SU-DHL-6 (cell line): ENCODE measurements around the gene TMEM41A.

Source experiments
- H2AFZ ChIP-seq: fragments of 200-600 bp; sonication (generic); 2 replicates; pipeline ENCODE4 v1.6.1; 2014; ENCODE audit warnings: low read depth, mild to moderate bottlenecking, moderate library complexity, mixed read lengths, antibody characterized with exemption, low read length; ENCODE audit not compliant: severe bottlenecking
- H3F3A ChIP-seq: fragments of 200-600 bp; shearing (Covaris generic); 2 replicates; pipeline ENCODE4 v1.6.0; 2016; ENCODE audit warnings: antibody characterized with exemption, mild to moderate bottlenecking; ENCODE audit not compliant: insufficient read depth
- H3K27ac ChIP-seq: fragments of 200-600 bp; sonication (generic); 2 replicates; pipeline ENCODE4 v1.5.1; 2016; ENCODE audit warnings: low read depth, mild to moderate bottlenecking, low read length, moderate library complexity, mixed read lengths
- H3K27me3 ChIP-seq: fragments of 200-600 bp; sonication (generic), shearing (Covaris generic); 2 replicates; pipeline ENCODE4 v1.6.0; 2014; ENCODE audit warnings: mild to moderate bottlenecking, low read length
- H3K36me3 ChIP-seq: fragments of 200-600 bp; sonication (generic); 2 replicates; pipeline ENCODE4 v1.6.1; 2014; ENCODE audit warnings: mild to moderate bottlenecking, low read length, mixed read lengths
- H3K4me2 ChIP-seq: fragments of 300-600, 200-600 bp; shearing (Covaris generic), sonication (generic); 2 replicates; pipeline ENCODE4 v1.6.0; 2014; ENCODE audit warnings: low read length, low read depth, mild to moderate bottlenecking; ENCODE audit not compliant: poor library complexity, severe bottlenecking
- H3K4me3 ChIP-seq: fragments of 200-600 bp; sonication (generic); 2 replicates; pipeline ENCODE4 v1.5.1; 2014; ENCODE audit warnings: antibody characterized with exemption, low read length, mild to moderate bottlenecking, mixed read lengths; ENCODE audit not compliant: insufficient read depth, poor library complexity, severe bottlenecking
- H3K79me2 ChIP-seq: fragments of 200-600 bp; sonication (generic); 2 replicates; pipeline ENCODE4 v1.6.1; 2014; ENCODE audit warnings: mild to moderate bottlenecking, low read length, moderate library complexity; ENCODE audit not compliant: insufficient read depth
- H3K9ac ChIP-seq: fragments of 200-600 bp; sonication (generic); 2 replicates; pipeline ENCODE4 v1.7.0; 2014; ENCODE audit warnings: mild to moderate bottlenecking, low read length
- H3K9me2 ChIP-seq: fragments of 200-600 bp; sonication (generic); replicated peaks from 2 replicates; pipeline ENCODE4 v1.6.1; 2014; ENCODE audit warnings: low read length; ENCODE audit not compliant: insufficient read depth
- H3K9me3 ChIP-seq: fragments of 200-600 bp; sonication (generic); 2 replicates; pipeline ENCODE4 v1.6.1; 2014; ENCODE audit warnings: low read length, mixed read lengths; ENCODE audit not compliant: insufficient read depth
- H4K20me1 ChIP-seq: fragments of 200-600 bp; sonication (generic); 2 replicates; pipeline ENCODE4 v1.6.1; 2014; ENCODE audit warnings: low read depth, mild to moderate bottlenecking, antibody characterized with exemption, low read length, moderate library complexity, mixed read lengths
- CTCF ChIP-seq: fragments of 200-600 bp; sonication (generic); IDR thresholded peaks from one replicate; pipeline ENCODE4 v1.5.1; 2017; ENCODE audit warnings: antibody characterized with exemption, mild to moderate bottlenecking, low read length, moderate library complexity; ENCODE audit not compliant: insufficient read depth, poor library complexity, severe bottlenecking
- EZH2phosphoT487 ChIP-seq: fragments of 200-600 bp; sonication (generic), shearing (Covaris generic); conservative IDR thresholded peaks from 2 replicates; pipeline ENCODE4 v1.6.1; 2018; ENCODE audit warnings: mild to moderate bottlenecking, antibody characterized with exemption, low read length, moderate library complexity, mixed read lengths

Gene TMEM41A

GRCh38 chr3:185444329-185444728 is 54.5 kb downstream of the TMEM41A start:
- H3K79me2 ChIP-seq: no peaks in the 10 kb centered on the region
- no peak overlapping the region for H3K9ac ChIP-seq
- no peaks in the 10 kb centered on the region for H4K20me1 ChIP-seq
- H3K9me2 ChIP-seq: no peaks in the 10 kb centered on the region
- no peak overlapping the region for H3K4me3 ChIP-seq
- H3K9me3 ChIP-seq: no peaks in the 10 kb centered on the region
- H3K36me3 ChIP-seq: no peaks in the 10 kb centered on the region
- H3K27ac ChIP-seq: no peak overlapping the region
- TF ChIP-seq CTCF (no peak), EZH2phosphoT487 (no peak)
- H3F3A ChIP-seq: no peaks in the 10 kb centered on the region
- H3K27me3 ChIP-seq: no peaks in the 10 kb centered on the region
- no peak overlapping the region for H3K4me2 ChIP-seq
- no peak overlapping the region for H2AFZ ChIP-seq

GRCh38 chr3:185442031-185442430 is 56.8 kb downstream of the TMEM41A start:
- Histone ChIP-seq H3K36me3 (no peaks in the 10 kb centered on the region), H4K20me1 (no peaks in the 10 kb centered on the region), H3K4me2 (no peak overlapping the region), H3K27me3 (no peaks in the 10 kb centered on the region), H3K79me2 (no peaks in the 10 kb centered on the region), H3K4me3 (no peak overlapping the region), H3K9ac (no peak overlapping the region), H3K9me3 (no peaks in the 10 kb centered on the region), H2AFZ (no peak overlapping the region), H3F3A (no peaks in the 10 kb centered on the region), H3K27ac (no peak overlapping the region), H3K9me2 (no peaks in the 10 kb centered on the region)
- TF ChIP-seq EZH2phosphoT487 (no peak), CTCF (no peak)

GRCh38 chr3:185439745-185440466 is 58.9 kb downstream of the TMEM41A start:
- H3K9me2 ChIP-seq: no peaks in the 10 kb centered on the region
- H3K27me3 ChIP-seq: no peaks in the 10 kb centered on the region
- H3K4me2 ChIP-seq: no peak overlapping the region
- no peaks in the 10 kb centered on the region for H3K79me2 ChIP-seq
- H4K20me1 ChIP-seq: no peaks in the 10 kb centered on the region
- no peak overlapping the region for H3K27ac ChIP-seq
- no peak overlapping the region for H3K4me3 ChIP-seq
- H3K9me3 ChIP-seq: no peaks in the 10 kb centered on the region
- no peak overlapping the region for H3K9ac ChIP-seq
- H2AFZ ChIP-seq: no peak overlapping the region
- H3K36me3 ChIP-seq: no peaks in the 10 kb centered on the region
- H3F3A ChIP-seq: no peaks in the 10 kb centered on the region
- no peak for TF ChIP-seq CTCF
- TF ChIP-seq EZH2phosphoT487: no peak
